Endothelial cell of umbilical vein (primary cell): ENCODE results near the gene USP7. TPM values are rescaled to one million over a fixed set of nuclear protein-coding genes. Genes with fewer than 3 reads are reported as not detected.

ENCODE experiments used
- BruUV-seq: library from RNA; stranded (reverse); fragments of 400-500 nt; replicated peaks from 2 replicates; lab custom pipeline; 2021; lab: Mats Ljungman, UMichigan
- CTCF ChIA-PET: fragments of 300-600, 350-600 bp; sonication (Branson Sonifier 250); formaldehyde crosslinking; loops from one replicate; lab custom pipeline; 2021; ENCODE audit warnings: antibody characterized with exemption, inconsistent platforms; lab: Charles Lee
- POLR2A ChIA-PET: fragments of 300-600, 350-600 bp; sonication (Branson Sonifier 250); formaldehyde crosslinking; loops from one replicate; lab custom pipeline; 2021; ENCODE audit warnings: antibody characterized with exemption, inconsistent platforms; lab: Charles Lee
- DNase-seq: peaks from one replicate; pipeline ENCODE4 v3.0.0-alpha.2; 2011; ENCODE audit warnings: low read depth, low spot score
- FAIRE-seq: peaks from 2 replicates; lab custom pipeline; 2011; peaks lifted over from hg19 to GRCh38; lab: Jason Lieb, UNC
- H2AFZ ChIP-seq: 2 replicates; pipeline ENCODE4 v1.6.0; 2012; ENCODE audit warnings: low read depth, low read length, control low read depth, inconsistent platforms
- H3K27ac ChIP-seq: 2 replicates; pipeline ENCODE4 v1.5.1; 2011; ENCODE audit warnings: low read depth, mild to moderate bottlenecking, control low read depth, low read length, moderate library complexity; ENCODE audit not compliant: insufficient read depth
- H3K27me3 ChIP-seq, 2 experiments: 2 replicates each; pipeline versions ENCODE4 v1.6.0 to v1.6.1; 2011; ENCODE audit warnings: low read length in 2 of 2, mixed read lengths in 1 of 2; ENCODE audit not compliant: control insufficient read depth in 2 of 2, insufficient read depth in 2 of 2
- H3K36me3 ChIP-seq, 2 experiments: 2 replicates in 1 of 2; 3 replicates in 1 of 2; pipeline ENCODE4 v1.5.1; 2011; ENCODE audit warnings: low read length in 2 of 2, mild to moderate bottlenecking in 1 of 2, moderate library complexity in 1 of 2; ENCODE audit not compliant: control insufficient read depth in 2 of 2, insufficient read depth in 2 of 2; ENCODE audit errors: extremely low read depth in 1 of 2
- H3K4me1 ChIP-seq: 3 replicates; pipeline ENCODE4 v1.5.1; 2011; ENCODE audit warnings: mild to moderate bottlenecking, low read length; ENCODE audit not compliant: control insufficient read depth, insufficient read depth; ENCODE audit errors: extremely low read depth
- H3K4me2 ChIP-seq: 2 replicates; pipeline ENCODE4 v1.6.1; 2011; ENCODE audit warnings: low read length, control low read depth, mixed read lengths; ENCODE audit not compliant: insufficient read depth
- H3K4me3 ChIP-seq, 3 experiments: fragments of 200-600 bp in 1 of 3; sonication (generic), shearing (Covaris generic) in 1 of 3; replicated peaks in 1 of 3; 2 replicates each; pipeline ENCODE4 v1.5.1; 2011 to 2016; ENCODE audit warnings: control low read depth in 3 of 3, low read length in 3 of 3, mild to moderate bottlenecking in 2 of 3, inconsistent platforms in 1 of 3, low read depth in 1 of 3, moderate library complexity in 1 of 3; ENCODE audit not compliant: insufficient read depth in 1 of 3
- H3K79me2 ChIP-seq: 2 replicates; pipeline ENCODE4 v1.6.0; 2012; ENCODE audit warnings: low read length, inconsistent platforms; ENCODE audit not compliant: control insufficient read depth, insufficient read depth
- H3K9ac ChIP-seq: replicated peaks from 2 replicates; pipeline ENCODE3; 2011; ENCODE audit warnings: low read length, control low read depth; ENCODE audit not compliant: insufficient read depth; ENCODE audit errors: extremely low read depth
- H3K9me1 ChIP-seq: replicated peaks from 3 replicates; pipeline ENCODE4 v1.6.0; 2011; ENCODE audit warnings: mild to moderate bottlenecking, low read length; ENCODE audit not compliant: control insufficient read depth, insufficient read depth; ENCODE audit errors: extremely low read depth
- H3K9me3 ChIP-seq: replicated peaks from 2 replicates; pipeline ENCODE4 v1.5.1; 2012; ENCODE audit warnings: low read length, inconsistent platforms; ENCODE audit not compliant: control insufficient read depth, insufficient read depth
- H4K20me1 ChIP-seq: replicated peaks from 2 replicates; pipeline ENCODE3; 2011; ENCODE audit warnings: mild to moderate bottlenecking, low read length; ENCODE audit not compliant: control insufficient read depth, insufficient read depth; ENCODE audit errors: extremely low read depth
- EZH2 ChIP-seq: IDR thresholded peaks from 2 replicates; pipeline ENCODE4 v1.6.1; 2012; ENCODE audit warnings: borderline replicate concordance, low read depth, mild to moderate bottlenecking, moderate library complexity, low read length, inconsistent platforms; ENCODE audit not compliant: severe bottlenecking
- FOS ChIP-seq: IDR thresholded peaks from 2 replicates; pipeline ENCODE4 v1.6.1; 2011; ENCODE audit warnings: mild to moderate bottlenecking, low read length, moderate library complexity, borderline replicate concordance; ENCODE audit not compliant: insufficient read depth
- GATA2 ChIP-seq: IDR thresholded peaks from 2 replicates; pipeline ENCODE4 v1.7.0; 2011; ENCODE audit warnings: low read depth, mild to moderate bottlenecking, moderate library complexity, mixed read lengths, low read length; ENCODE audit not compliant: insufficient read length, insufficient read depth
- JUN ChIP-seq: IDR thresholded peaks from 2 replicates; pipeline ENCODE4 v1.6.1; 2011; ENCODE audit warnings: borderline replicate concordance, low read depth; ENCODE audit not compliant: insufficient read length, insufficient read depth
- MAX ChIP-seq: IDR thresholded peaks from 2 replicates; pipeline ENCODE4 v1.6.1; 2011; ENCODE audit not compliant: insufficient read depth, insufficient read length
- MYC ChIP-seq: IDR thresholded peaks from one replicate; pipeline ENCODE4 v1.6.1; 2011; ENCODE audit warnings: mild to moderate bottlenecking, low read depth, low read length
- POLR2A ChIP-seq: IDR thresholded peaks from 2 replicates; pipeline ENCODE4 v1.6.1; 2012; ENCODE audit warnings: low read depth, mild to moderate bottlenecking, control low read depth, low read length
- POLR2AphosphoS5 ChIP-seq: IDR thresholded peaks from 2 replicates; pipeline ENCODE4 v1.6.1; 2012; ENCODE audit warnings: low read depth, mild to moderate bottlenecking, control low read depth, low read length, moderate library complexity; ENCODE audit not compliant: insufficient read depth
- dilution Hi-C: fragments of 300-500 bp; cut with MboI; formaldehyde crosslinking; loops from one replicate; pipeline ENCODE4 v1.15.0; 2019; ENCODE audit warnings: low sequenced_read_pairs; ENCODE audit not compliant: extremely low pct_ligation_motif_present
- intact Hi-C: fragments of 100-400 bp; cut with micrococcal nuclease; formaldehyde crosslinking; loops from one replicate; pipeline ENCODE4 v1.10.0; 2022
- polyA plus RNA-seq, 4 experiments: library from polyadenylated mRNA; depleted of rRNA in 3 of 4; stranded (reverse) in 3 of 4; unstranded in 1 of 4; fragments of >200 nt; gene quantifications; 2 replicates each; pipeline versions ENCODE4 v1.2.1 to v1.2.3, GENCODE V29; 2011 to 2012; ENCODE audit warnings: missing spikeins in 1 of 4
- total RNA-seq: library from RNA; stranded (reverse); gene quantifications from 2 replicates; pipeline ENCODE4 v1.2.3, GENCODE V29; 2021
- TF ChIP-seq, protein P1 (sequence below), 2 donors: IDR thresholded peaks; 1 replicate in 1 of 2; 2 replicates in 1 of 2; pipeline ENCODE4 v1.5.1; 2011; ENCODE audit warnings: low read length in 2 of 2, mild to moderate bottlenecking in 2 of 2, moderate library complexity in 2 of 2, control low read depth in 1 of 2, inconsistent platforms in 1 of 2, low read depth in 1 of 2; ENCODE audit not compliant: insufficient read depth in 1 of 2; ENCODE audit errors: extremely low read depth in 1 of 2

The USP7 gene
- total and polyA plus RNA-seq, 2 donors (not counting 3 experiments of a cell fraction or from before 2014, with no cell fraction given): 17.7 to 130 TPM

DNA sequence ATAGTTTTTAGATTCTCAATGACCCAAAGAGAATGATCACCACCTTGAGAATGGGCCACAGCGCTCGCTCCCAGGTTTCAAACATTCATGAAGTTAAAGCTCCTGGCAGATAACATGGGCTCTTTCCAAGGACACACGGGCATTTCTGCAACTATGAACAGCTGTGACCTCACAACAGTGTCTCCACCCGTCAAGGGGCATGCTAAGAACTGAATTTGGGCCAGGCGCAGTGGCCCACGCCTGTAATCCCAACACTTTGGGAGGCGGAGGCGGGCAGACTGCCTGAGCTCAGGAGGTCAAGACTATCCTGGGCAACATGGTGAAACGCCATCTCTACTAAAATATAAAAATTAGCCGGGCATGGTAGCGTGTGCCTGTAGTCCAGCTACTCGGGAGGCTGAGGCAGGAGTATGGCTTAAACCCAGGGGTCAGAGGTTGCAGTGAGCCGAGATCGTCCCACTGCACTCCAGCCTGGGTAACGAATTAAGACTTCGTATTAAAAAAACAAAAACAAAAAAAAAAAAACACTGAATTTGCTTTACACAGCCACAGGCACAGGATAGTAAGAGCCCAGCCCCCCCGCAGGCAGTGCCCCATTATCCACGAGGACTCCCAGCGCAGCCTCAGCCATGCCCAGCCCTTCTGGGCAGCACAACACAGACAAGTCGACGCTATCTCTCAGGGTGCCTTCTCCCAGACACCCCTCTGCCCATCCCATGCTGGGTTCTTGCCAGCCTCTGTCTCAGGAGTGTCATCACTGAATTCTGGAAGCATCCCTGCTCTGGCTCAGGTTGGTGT lies 7.2 kb downstream of the USP7 start:
- Histone ChIP-seq H3K27ac (no peak overlapping the region), H3K9ac (no peak overlapping the region), H2AFZ (no peak overlapping the region), H3K27me3 (no peaks in the 10 kb centered on the region), H4K20me1 (peaks cover 15% of the 10 kb centered on the region), H3K9me1 (peaks cover 4% of the 10 kb centered on the region), H3K4me3 (no peak overlapping the region), H3K4me2 (no peak overlapping the region), H3K79me2 (peaks cover 95% of the 10 kb centered on the region), H3K4me1 (peaks cover 37% of the 10 kb centered on the region), H3K9me3 (no peaks in the 10 kb centered on the region), H3K36me3 (no peaks in the 10 kb centered on the region)
- TF ChIP-seq POLR2A (no peak), JUN (no peak), FOS (no peak), MYC (no peak), EZH2 (no peak), MAX (no peak), POLR2AphosphoS5 (no peak), GATA2 (no peak)
- TF ChIP-seq, protein P1, sequence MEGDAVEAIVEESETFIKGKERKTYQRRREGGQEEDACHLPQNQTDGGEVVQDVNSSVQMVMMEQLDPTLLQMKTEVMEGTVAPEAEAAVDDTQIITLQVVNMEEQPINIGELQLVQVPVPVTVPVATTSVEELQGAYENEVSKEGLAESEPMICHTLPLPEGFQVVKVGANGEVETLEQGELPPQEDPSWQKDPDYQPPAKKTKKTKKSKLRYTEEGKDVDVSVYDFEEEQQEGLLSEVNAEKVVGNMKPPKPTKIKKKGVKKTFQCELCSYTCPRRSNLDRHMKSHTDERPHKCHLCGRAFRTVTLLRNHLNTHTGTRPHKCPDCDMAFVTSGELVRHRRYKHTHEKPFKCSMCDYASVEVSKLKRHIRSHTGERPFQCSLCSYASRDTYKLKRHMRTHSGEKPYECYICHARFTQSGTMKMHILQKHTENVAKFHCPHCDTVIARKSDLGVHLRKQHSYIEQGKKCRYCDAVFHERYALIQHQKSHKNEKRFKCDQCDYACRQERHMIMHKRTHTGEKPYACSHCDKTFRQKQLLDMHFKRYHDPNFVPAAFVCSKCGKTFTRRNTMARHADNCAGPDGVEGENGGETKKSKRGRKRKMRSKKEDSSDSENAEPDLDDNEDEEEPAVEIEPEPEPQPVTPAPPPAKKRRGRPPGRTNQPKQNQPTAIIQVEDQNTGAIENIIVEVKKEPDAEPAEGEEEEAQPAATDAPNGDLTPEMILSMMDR (IDR thresholded peaks at IDR 0.05; ENCODE audit: extremely low read depth in 1 of 2, insufficient read depth in 1 of 2, low read depth in 1 of 2, low read length in 2 of 2): no peak
- DNase-seq: no peak
- intact Hi-C loops (loop anchor here (5.0 kb wide), 1 partner anchor 151 kb away; no protein-coding TSS in a partner anchor), dilution Hi-C loops (no loop called here)
- ChIA-PET POLR2A (no interaction called here), CTCF (interaction anchor here (0.7 to 1.4 kb wide), 2 partner anchors 20 to 52 kb away, joined by 4 read pairs; no protein-coding TSS in a partner anchor)
- FAIRE-seq: no peak
- no TSS peak for BruUV-seq
